Peyer's patch (tissue), 4 donors: ENCODE results near the gene EYS. TPM values are rescaled to one million over a fixed set of nuclear protein-coding genes. Genes with fewer than 3 reads are reported as not detected.

Experiments used
- DNase-seq, 3 donors: peaks; one replicate each; pipeline ENCODE4 v3.0.0-alpha.2; 2017 to 2019
- H3K27ac ChIP-seq, 4 donors: fragments of 200-600 bp; sonication (generic); one replicate each; pipeline ENCODE4 v1.5.1; 2016 to 2019
- H3K27me3 ChIP-seq, 2 donors: fragments of 200-600 bp; sonication (generic); one replicate each; pipeline ENCODE4 v1.5.1; 2019
- H3K36me3 ChIP-seq, 3 donors: fragments of 200-600 bp; sonication (generic); one replicate each; pipeline ENCODE4 v1.5.1; 2016 to 2019
- H3K4me1 ChIP-seq, 4 donors: fragments of 200-600 bp; sonication (generic); one replicate each; pipeline ENCODE4 v1.5.1; 2016 to 2019
- H3K4me3 ChIP-seq, 4 donors: fragments of 200-600 bp; sonication (generic); 1 replicate in 3 of 4; 2 replicates in 1 of 4; pipeline ENCODE4 v1.5.1; 2016 to 2019; ENCODE audit warnings: mild to moderate bottlenecking in 1 of 4
- H3K9me3 ChIP-seq, 4 donors: fragments of 200-600 bp; sonication (generic); one replicate each; pipeline ENCODE4 v1.5.1; 2016 to 2019; ENCODE audit warnings: mild to moderate bottlenecking in 1 of 4
- CTCF ChIP-seq, 6 experiments: fragments of 450-650 bp in 4 of 6; fragments of 200-600 bp in 2 of 6; sonication (generic) in 1 of 6; IDR thresholded peaks; one replicate each; pipeline ENCODE4 v1.5.1; 2017 to 2019; ENCODE audit warnings: antibody characterized with exemption in 6 of 6, mild to moderate bottlenecking in 3 of 6, moderate library complexity in 1 of 6
- POLR2A ChIP-seq, 2 donors: fragments of 450-650 bp; IDR thresholded peaks; one replicate each; pipeline ENCODE4 v1.5.1; 2017; ENCODE audit warnings: antibody characterized with exemption in 2 of 2, mild to moderate bottlenecking in 2 of 2, moderate library complexity in 2 of 2
- total RNA-seq, 4 donors: library from RNA; depleted of rRNA; stranded (reverse); fragments of >200 nt; gene quantifications; one replicate each; pipeline ENCODE4 v1.1.0, GENCODE V29; 2016

The EYS gene
- total RNA-seq, 4 donors from 2014 or later: 0.13 to 1.5 (median 0.35) TPM; not detected in 1

DNA sequence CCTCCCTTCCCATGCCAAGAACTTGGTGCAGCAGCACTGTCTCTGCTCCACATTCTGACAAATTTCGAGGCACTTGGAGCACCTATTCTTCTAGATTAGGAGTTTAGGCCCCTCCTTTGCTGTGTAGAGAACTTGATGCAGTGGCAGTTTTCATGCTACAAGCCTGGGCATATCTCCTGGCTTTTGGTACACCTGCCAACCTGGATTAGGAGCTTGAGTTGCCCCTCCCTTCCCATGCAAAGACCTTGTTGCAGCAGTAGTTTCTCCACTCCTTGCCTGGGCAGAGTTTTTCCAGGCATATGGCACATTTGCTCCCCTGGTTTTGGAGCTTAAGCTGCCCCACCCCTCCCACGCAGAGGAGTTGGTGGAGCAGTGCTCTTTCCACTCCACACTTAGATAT is 956.1 kb downstream of the EYS start:
- no peaks in the 10 kb centered on the region for H3K4me1 ChIP-seq
- DNase-seq: no peak
- H3K27ac ChIP-seq: no peak overlapping the region
- H3K4me3 ChIP-seq: no peak overlapping the region
- H3K27me3 ChIP-seq: no peaks in the 10 kb centered on the region
- H3K9me3 ChIP-seq: no peaks in the 10 kb centered on the region
- no peaks in the 10 kb centered on the region for H3K36me3 ChIP-seq
- no peak for TF ChIP-seq CTCF (IDR thresholded peaks at IDR 0.05)
- no peak for TF ChIP-seq POLR2A (IDR thresholded peaks at IDR 0.05)

DNA sequence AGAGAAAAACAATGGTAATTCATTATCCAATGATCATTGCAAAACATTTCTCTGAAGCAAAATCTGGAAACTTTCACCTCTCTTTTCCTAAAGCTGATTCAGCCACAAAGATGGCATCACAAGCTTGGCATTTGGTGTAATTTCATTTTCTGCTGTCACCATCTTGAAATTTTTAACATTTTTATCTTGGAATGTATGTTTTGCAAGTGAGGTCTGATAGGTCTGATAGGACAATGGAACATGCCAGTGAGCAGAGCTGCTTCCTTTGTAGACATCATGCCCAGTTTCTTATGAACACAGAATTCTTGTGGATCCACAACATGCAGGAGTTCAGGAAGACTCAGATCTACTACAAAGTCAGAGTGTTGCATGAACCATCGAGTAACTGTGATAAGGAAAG is 969.6 kb downstream of the EYS start:
- no peaks in the 10 kb centered on the region for H3K9me3 ChIP-seq
- DNase-seq: no peak
- no peak overlapping the region for H3K27ac ChIP-seq
- no peaks in the 10 kb centered on the region for H3K4me1 ChIP-seq
- no peaks in the 10 kb centered on the region for H3K27me3 ChIP-seq
- H3K4me3 ChIP-seq: no peak overlapping the region
- H3K36me3 ChIP-seq: no peaks in the 10 kb centered on the region
- TF ChIP-seq POLR2A (IDR thresholded peaks at IDR 0.05) (no peak), CTCF (IDR thresholded peaks at IDR 0.05) (no peak)

DNA sequence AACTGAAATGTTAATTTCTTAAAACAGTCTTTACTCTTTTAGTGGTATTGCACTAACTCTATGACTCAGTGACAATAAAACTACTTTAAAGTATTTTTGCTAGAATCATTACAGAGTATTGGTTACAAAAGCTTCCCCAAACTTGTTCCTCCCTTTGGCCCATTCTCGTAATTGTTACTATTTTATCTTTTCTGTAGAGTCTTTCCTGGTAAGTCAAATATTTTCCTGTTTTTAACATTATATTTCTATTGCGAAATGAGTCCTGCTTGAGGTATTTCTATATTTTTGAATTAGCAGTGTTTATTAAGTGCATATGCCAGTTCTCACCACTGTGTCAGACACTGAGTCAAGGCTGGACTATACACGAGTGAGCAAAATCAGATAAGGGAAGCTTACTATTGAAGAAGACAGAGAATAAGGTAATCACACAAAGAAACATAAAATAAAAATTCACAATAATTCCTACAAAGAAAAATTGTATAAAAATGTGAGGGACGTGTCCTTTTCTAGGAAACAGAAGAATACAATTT is 970.5 kb downstream of the EYS start:
- DNase-seq: no peak
- H3K27me3 ChIP-seq: no peaks in the 10 kb centered on the region
- H3K9me3 ChIP-seq: no peaks in the 10 kb centered on the region
- H3K4me3 ChIP-seq: no peak overlapping the region
- H3K27ac ChIP-seq: no peak overlapping the region
- no peaks in the 10 kb centered on the region for H3K4me1 ChIP-seq
- TF ChIP-seq CTCF (IDR thresholded peaks at IDR 0.05) (no peak), POLR2A (IDR thresholded peaks at IDR 0.05) (no peak)
- no peaks in the 10 kb centered on the region for H3K36me3 ChIP-seq

- TF ChIP-seq POLR2A (IDR thresholded peaks at IDR 0.05) (no peak), CTCF (IDR thresholded peaks at IDR 0.05) (no peak)
- Histone ChIP-seq H3K27me3 (no peaks in the 10 kb centered on the region), H3K4me1 (no peaks in the 10 kb centered on the region), H3K36me3 (no peaks in the 10 kb centered on the region), H3K4me3 (no peak overlapping the region), H3K27ac (no peak overlapping the region), H3K9me3 (no peaks in the 10 kb centered on the region)
- DNase-seq: no peak
Measured at GRCh38 chr6:64733433-64733832, 973.6 kb downstream of the EYS start.

DNA sequence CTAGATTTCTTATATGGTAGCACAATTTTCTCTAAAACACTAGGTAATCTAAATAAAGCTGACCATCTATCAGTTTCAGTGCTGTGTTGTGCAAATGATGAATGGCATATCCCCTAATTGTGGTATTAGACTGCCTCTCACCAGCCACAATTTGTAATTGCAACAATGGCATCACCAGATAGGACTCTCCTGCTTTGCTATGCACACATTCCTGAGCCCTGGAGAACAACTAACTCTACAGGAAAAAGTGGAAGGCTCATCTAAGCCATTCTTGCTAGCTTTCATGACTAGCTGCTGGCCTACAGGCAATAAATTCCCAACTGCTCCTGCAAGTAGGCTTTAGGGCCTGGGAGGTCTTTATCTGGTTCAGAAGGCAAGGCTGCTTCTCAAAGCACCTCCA is 974.1 kb downstream of the EYS start:
- TF ChIP-seq CTCF (IDR thresholded peaks at IDR 0.05) (peak in 2 of 6 experiments; percentile 16 to 32), POLR2A (IDR thresholded peaks at IDR 0.05) (no peak)
- no peaks in the 10 kb centered on the region for H3K9me3 ChIP-seq
- no peak overlapping the region for H3K4me3 ChIP-seq
- H3K4me1 ChIP-seq: no peaks in the 10 kb centered on the region
- DNase-seq: no peak
- no peaks in the 10 kb centered on the region for H3K36me3 ChIP-seq
- no peak overlapping the region for H3K27ac ChIP-seq
- H3K27me3 ChIP-seq: no peaks in the 10 kb centered on the region

GRCh38 chr6:64729522-64729921 is 977.5 kb downstream of the EYS start:
- Histone ChIP-seq H3K36me3 (no peaks in the 10 kb centered on the region), H3K4me1 (no peaks in the 10 kb centered on the region), H3K27ac (no peak overlapping the region), H3K9me3 (no peaks in the 10 kb centered on the region), H3K4me3 (no peak overlapping the region), H3K27me3 (no peaks in the 10 kb centered on the region)
- TF ChIP-seq CTCF (IDR thresholded peaks at IDR 0.05) (no peak), POLR2A (IDR thresholded peaks at IDR 0.05) (no peak)
- DNase-seq: no peak
